Measurements from ENCODE around the gene PVRIG.
"Not testable (repeated sequence)": the region's sequence is repeated elsewhere in the genome, so short reads cannot be mapped to it uniquely, and the experiment has no call there.

- not testable (repeated sequence) for TF ChIP-seq BHLHE40 (IDR thresholded peaks at IDR 0.05; ENCODE audit: borderline replicate concordance); TARDBP (IDR thresholded peaks at IDR 0.05); LEF1 (IDR thresholded peaks at IDR 0.05; ENCODE audit: borderline replicate concordance); FOXA1 (IDR thresholded peaks at IDR 0.05); ZNF384 (IDR thresholded peaks at IDR 0.05); L3MBTL2 (conservative IDR thresholded peaks at IDR 0.05); FOXM1 (IDR thresholded peaks at IDR 0.05; ENCODE audit: borderline replicate concordance); SP1 (IDR thresholded peaks at IDR 0.05); PKNOX1 (IDR thresholded peaks at IDR 0.05)
Observed at GRCh38 chr7:100262896-100263295, 43.1 kb downstream of the PVRIG start.
